Right lobe of liver (tissue), 4 donors: ENCODE data around the gene INVS.

Experiments used
- POLR2A ChIP-seq: fragments of 450-650 bp; IDR thresholded peaks from one replicate; pipeline ENCODE4 v1.6.1; 2017; ENCODE audit warnings: antibody characterized with exemption, mild to moderate bottlenecking
- TF ChIP-seq, protein P1 (sequence below), 4 donors: fragments of 200-600 bp in 3 of 4; fragments of 450-650 bp in 1 of 4; IDR thresholded peaks; one replicate each; pipeline versions ENCODE4 v1.5.1 to v1.8.0; 2016 to 2022; ENCODE audit warnings: antibody characterized with exemption in 4 of 4, mild to moderate bottlenecking in 2 of 4
- donor health status: DM: no; HTN: no; CAD: no.
- donor health status: DM: no; HTN: no; CAD: no.
- donor health status: DM: no; HTN: yes; CAD: no.

DNA sequence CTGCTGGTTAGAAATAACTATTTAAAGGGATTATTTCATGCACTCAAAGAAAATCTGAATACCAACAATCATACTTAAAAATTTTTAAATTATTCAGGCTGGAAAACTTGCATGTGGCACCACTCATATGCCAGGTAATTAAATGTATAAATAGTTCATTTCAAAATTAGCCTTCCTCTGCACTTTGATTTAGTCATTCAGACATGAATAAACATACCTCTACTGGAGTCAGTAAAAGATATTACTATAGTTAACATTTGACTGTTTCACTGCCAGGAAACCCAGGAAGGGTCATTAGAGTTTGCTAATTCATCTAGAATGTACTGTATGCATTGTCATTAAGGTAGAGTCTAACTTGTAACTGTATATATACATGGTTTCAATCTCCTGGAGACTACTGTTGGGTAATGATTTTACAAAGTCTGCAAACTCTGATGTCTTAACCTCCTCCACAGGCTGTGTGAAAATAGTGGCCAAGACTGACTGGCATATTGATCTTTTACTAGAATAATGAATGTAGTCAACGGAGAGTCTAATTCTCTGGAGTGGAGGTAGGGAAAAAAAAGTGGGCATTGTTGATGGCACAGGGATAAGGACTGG is 210.0 kb downstream of the INVS start:
- TF ChIP-seq, protein P1, sequence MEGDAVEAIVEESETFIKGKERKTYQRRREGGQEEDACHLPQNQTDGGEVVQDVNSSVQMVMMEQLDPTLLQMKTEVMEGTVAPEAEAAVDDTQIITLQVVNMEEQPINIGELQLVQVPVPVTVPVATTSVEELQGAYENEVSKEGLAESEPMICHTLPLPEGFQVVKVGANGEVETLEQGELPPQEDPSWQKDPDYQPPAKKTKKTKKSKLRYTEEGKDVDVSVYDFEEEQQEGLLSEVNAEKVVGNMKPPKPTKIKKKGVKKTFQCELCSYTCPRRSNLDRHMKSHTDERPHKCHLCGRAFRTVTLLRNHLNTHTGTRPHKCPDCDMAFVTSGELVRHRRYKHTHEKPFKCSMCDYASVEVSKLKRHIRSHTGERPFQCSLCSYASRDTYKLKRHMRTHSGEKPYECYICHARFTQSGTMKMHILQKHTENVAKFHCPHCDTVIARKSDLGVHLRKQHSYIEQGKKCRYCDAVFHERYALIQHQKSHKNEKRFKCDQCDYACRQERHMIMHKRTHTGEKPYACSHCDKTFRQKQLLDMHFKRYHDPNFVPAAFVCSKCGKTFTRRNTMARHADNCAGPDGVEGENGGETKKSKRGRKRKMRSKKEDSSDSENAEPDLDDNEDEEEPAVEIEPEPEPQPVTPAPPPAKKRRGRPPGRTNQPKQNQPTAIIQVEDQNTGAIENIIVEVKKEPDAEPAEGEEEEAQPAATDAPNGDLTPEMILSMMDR (IDR thresholded peaks at IDR 0.05): no peak
- TF ChIP-seq POLR2A: no peak
